Sigmoid colon (tissue), 4 donors: ENCODE measurements around the gene CTTN.

Experiments used
- EP300 ChIP-seq, 4 donors: sonication (generic); formaldehyde crosslinking; IDR thresholded peaks; one replicate each; pipeline ENCODE4 v1.6.1; 2017; ENCODE audit warnings: antibody characterized with exemption in 4 of 4
- POLR2A ChIP-seq, 2 donors: fragments of 450-650 bp; IDR thresholded peaks; one replicate each; pipeline ENCODE4 v1.6.1; 2016; ENCODE audit warnings: antibody characterized with exemption in 2 of 2, mild to moderate bottlenecking in 2 of 2, moderate library complexity in 2 of 2
- POLR2AphosphoS5 ChIP-seq, 4 donors: sonication (generic); formaldehyde crosslinking; IDR thresholded peaks; one replicate each; pipeline ENCODE4 v1.6.1; 2017; ENCODE audit warnings: antibody characterized with exemption in 4 of 4
- TF ChIP-seq, protein P1 (sequence below), 4 experiments: fragments of 450-650 bp in 3 of 4; fragments of 200-600 bp in 1 of 4; IDR thresholded peaks; one replicate each; pipeline ENCODE4 v1.5.1; 2016 to 2019; ENCODE audit warnings: antibody characterized with exemption in 4 of 4, mild to moderate bottlenecking in 3 of 4, moderate library complexity in 2 of 4

GRCh38 chr11:70407121-70407520 lies 8.8 kb downstream of the CTTN start:
- TF ChIP-seq, protein P1, sequence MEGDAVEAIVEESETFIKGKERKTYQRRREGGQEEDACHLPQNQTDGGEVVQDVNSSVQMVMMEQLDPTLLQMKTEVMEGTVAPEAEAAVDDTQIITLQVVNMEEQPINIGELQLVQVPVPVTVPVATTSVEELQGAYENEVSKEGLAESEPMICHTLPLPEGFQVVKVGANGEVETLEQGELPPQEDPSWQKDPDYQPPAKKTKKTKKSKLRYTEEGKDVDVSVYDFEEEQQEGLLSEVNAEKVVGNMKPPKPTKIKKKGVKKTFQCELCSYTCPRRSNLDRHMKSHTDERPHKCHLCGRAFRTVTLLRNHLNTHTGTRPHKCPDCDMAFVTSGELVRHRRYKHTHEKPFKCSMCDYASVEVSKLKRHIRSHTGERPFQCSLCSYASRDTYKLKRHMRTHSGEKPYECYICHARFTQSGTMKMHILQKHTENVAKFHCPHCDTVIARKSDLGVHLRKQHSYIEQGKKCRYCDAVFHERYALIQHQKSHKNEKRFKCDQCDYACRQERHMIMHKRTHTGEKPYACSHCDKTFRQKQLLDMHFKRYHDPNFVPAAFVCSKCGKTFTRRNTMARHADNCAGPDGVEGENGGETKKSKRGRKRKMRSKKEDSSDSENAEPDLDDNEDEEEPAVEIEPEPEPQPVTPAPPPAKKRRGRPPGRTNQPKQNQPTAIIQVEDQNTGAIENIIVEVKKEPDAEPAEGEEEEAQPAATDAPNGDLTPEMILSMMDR (IDR thresholded peaks at IDR 0.05) = no peak
- TF ChIP-seq POLR2A (IDR thresholded peaks at IDR 0.05) (no peak), POLR2AphosphoS5 (IDR thresholded peaks at IDR 0.05) (no peak), EP300 (IDR thresholded peaks at IDR 0.05) (no peak)
